Measurements from ENCODE around the gene PRKAG2.

Gene PRKAG2

GRCh38 chr7:151652111-151652510 lies 224.8 kb downstream of the PRKAG2 start:
- Histone ChIP-seq H3K9ac (ENCODE audit: low read depth in 1 of 2, low read length in 2 of 2) (no peak overlapping the region), H3K27ac (ENCODE audit: low read depth, low read length) (no peak overlapping the region), H3K4me3 (ENCODE audit: low read depth in 1 of 2, low read length in 2 of 2) (no peak overlapping the region), H3K36me3 (ENCODE audit: control insufficient read depth in 1 of 2, insufficient read depth in 2 of 2, low read length in 2 of 2) (peaks cover 1 to 5% of the 10 kb centered on the region in 2 donors), H3K4me1 (ENCODE audit: control insufficient read depth in 1 of 2, insufficient read depth in 2 of 2, low read length in 2 of 2) (peaks cover 4 to 5% of the 10 kb centered on the region in 2 donors), H3K27me3 (ENCODE audit: control insufficient read depth in 1 of 2, insufficient read depth in 2 of 2, low read length in 2 of 2) (no peaks in the 10 kb centered on the region), H3K9me3 (ENCODE audit: control insufficient read depth in 1 of 2, low read length in 2 of 2) (no peaks in the 10 kb centered on the region)

GRCh38 chr7:151650161-151650560 lies 226.8 kb downstream of the PRKAG2 start:
- no peak overlapping the region for H3K4me3 ChIP-seq (ENCODE audit: low read depth in 1 of 2, low read length in 2 of 2)
- peaks cover 4 to 5% of the 10 kb centered on the region in 2 donors for H3K36me3 ChIP-seq (ENCODE audit: control insufficient read depth in 1 of 2, insufficient read depth in 2 of 2, low read length in 2 of 2)
- no peaks in the 10 kb centered on the region for H3K27me3 ChIP-seq (ENCODE audit: control insufficient read depth in 1 of 2, insufficient read depth in 2 of 2, low read length in 2 of 2)
- H3K27ac ChIP-seq (ENCODE audit: low read depth, low read length), result no peak overlapping the region
- H3K4me1 ChIP-seq (ENCODE audit: control insufficient read depth in 1 of 2, insufficient read depth in 2 of 2, low read length in 2 of 2), result peaks cover 4 to 5% of the 10 kb centered on the region in 2 donors
- H3K9me3 ChIP-seq (ENCODE audit: control insufficient read depth in 1 of 2, low read length in 2 of 2), result peaks cover 1 to 2% of the 10 kb centered on the region in 2 donors
- no peak overlapping the region for H3K9ac ChIP-seq (ENCODE audit: low read depth in 1 of 2, low read length in 2 of 2)

GRCh38 chr7:151648429-151648828 lies 228.5 kb downstream of the PRKAG2 start:
- Histone ChIP-seq H3K9ac (ENCODE audit: low read depth in 1 of 2, low read length in 2 of 2) (no peak overlapping the region), H3K36me3 (ENCODE audit: control insufficient read depth in 1 of 2, insufficient read depth in 2 of 2, low read length in 2 of 2) (peaks cover 0 to 4% of the 10 kb centered on the region in 2 donors), H3K27ac (ENCODE audit: low read depth, low read length) (no peak overlapping the region), H3K4me1 (ENCODE audit: control insufficient read depth in 1 of 2, insufficient read depth in 2 of 2, low read length in 2 of 2) (peaks cover 4 to 5% of the 10 kb centered on the region in 2 donors), H3K9me3 (ENCODE audit: control insufficient read depth in 1 of 2, low read length in 2 of 2) (peaks cover 3% of the 10 kb centered on the region in 2 donors), H3K27me3 (ENCODE audit: control insufficient read depth in 1 of 2, insufficient read depth in 2 of 2, low read length in 2 of 2) (no peaks in the 10 kb centered on the region), H3K4me3 (ENCODE audit: low read depth in 1 of 2, low read length in 2 of 2) (no peak overlapping the region)

DNA sequence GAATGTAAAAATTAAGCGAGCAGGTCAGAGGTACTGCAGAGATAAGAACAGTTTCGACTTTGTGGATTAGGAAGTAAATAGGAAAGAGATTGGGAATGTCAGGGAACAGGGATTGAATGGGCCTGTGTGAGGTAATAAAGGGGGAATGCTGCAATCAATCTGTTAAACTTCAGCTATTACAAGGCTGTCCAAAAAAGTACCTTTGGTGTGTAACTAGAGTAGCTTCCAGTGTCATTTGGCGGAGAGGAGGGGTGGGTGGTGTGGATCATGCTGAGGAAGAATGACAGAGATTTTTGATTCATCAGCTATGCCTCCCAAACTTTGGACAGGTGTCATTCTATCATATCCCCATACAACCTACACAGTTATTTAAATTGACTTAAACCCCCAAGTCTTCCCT lies 229.0 kb downstream of the PRKAG2 start:
- peaks cover 0 to 4% of the 10 kb centered on the region in 2 donors for H3K36me3 ChIP-seq (ENCODE audit: control insufficient read depth in 1 of 2, insufficient read depth in 2 of 2, low read length in 2 of 2)
- H3K9ac ChIP-seq (ENCODE audit: low read depth in 1 of 2, low read length in 2 of 2), result no peak overlapping the region
- H3K27ac ChIP-seq (ENCODE audit: low read depth, low read length), result no peak overlapping the region
- peaks cover 4 to 5% of the 10 kb centered on the region in 2 donors for H3K4me1 ChIP-seq (ENCODE audit: control insufficient read depth in 1 of 2, insufficient read depth in 2 of 2, low read length in 2 of 2)
- H3K9me3 ChIP-seq (ENCODE audit: control insufficient read depth in 1 of 2, low read length in 2 of 2), result peaks cover 3% of the 10 kb centered on the region in 2 donors
- H3K4me3 ChIP-seq (ENCODE audit: low read depth in 1 of 2, low read length in 2 of 2), result no peak overlapping the region
- no peaks in the 10 kb centered on the region for H3K27me3 ChIP-seq (ENCODE audit: control insufficient read depth in 1 of 2, insufficient read depth in 2 of 2, low read length in 2 of 2)

- no peak overlapping the region for H3K27ac ChIP-seq (ENCODE audit: low read depth, low read length)
- peaks cover 4 to 5% of the 10 kb centered on the region in 2 donors for H3K4me1 ChIP-seq (ENCODE audit: control insufficient read depth in 1 of 2, insufficient read depth in 2 of 2, low read length in 2 of 2)
- H3K9ac ChIP-seq (ENCODE audit: low read depth in 1 of 2, low read length in 2 of 2), result no peak overlapping the region
- H3K4me3 ChIP-seq (ENCODE audit: low read depth in 1 of 2, low read length in 2 of 2), result no peak overlapping the region
- H3K27me3 ChIP-seq (ENCODE audit: control insufficient read depth in 1 of 2, insufficient read depth in 2 of 2, low read length in 2 of 2), result no peaks in the 10 kb centered on the region
- peaks cover 0 to 4% of the 10 kb centered on the region in 2 donors for H3K36me3 ChIP-seq (ENCODE audit: control insufficient read depth in 1 of 2, insufficient read depth in 2 of 2, low read length in 2 of 2)
- H3K9me3 ChIP-seq (ENCODE audit: control insufficient read depth in 1 of 2, low read length in 2 of 2), result peaks cover 3% of the 10 kb centered on the region in 2 donors
These were observed 229.9 kb downstream of the PRKAG2 start for GRCh38 chr7:151647006-151647405.

DNA sequence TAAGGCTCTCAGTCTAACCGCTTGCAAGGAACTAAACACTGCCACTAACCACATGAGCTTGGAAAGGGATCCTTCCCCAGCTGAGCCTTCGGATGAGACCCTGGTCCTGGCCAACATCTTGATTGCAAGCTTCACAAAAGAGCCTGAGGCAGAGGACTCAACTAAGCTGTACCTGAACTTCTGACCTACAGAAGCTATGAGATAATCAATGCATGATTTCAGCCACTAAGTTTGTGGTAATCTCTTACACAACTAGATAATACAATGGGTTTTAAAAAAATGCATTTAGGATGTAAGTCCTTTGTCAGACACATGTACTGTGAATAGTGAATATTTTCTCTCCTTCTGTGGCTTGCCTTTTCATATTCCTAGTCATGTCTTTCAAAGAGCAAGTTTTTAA lies 231.6 kb downstream of the PRKAG2 start:
- Histone ChIP-seq H3K4me3 (ENCODE audit: low read depth in 1 of 2, low read length in 2 of 2) (no peak overlapping the region), H3K9me3 (ENCODE audit: control insufficient read depth in 1 of 2, low read length in 2 of 2) (peaks cover 3% of the 10 kb centered on the region in 2 donors), H3K36me3 (ENCODE audit: control insufficient read depth in 1 of 2, insufficient read depth in 2 of 2, low read length in 2 of 2) (peaks cover 0 to 4% of the 10 kb centered on the region in 2 donors), H3K9ac (ENCODE audit: low read depth in 1 of 2, low read length in 2 of 2) (no peak overlapping the region), H3K4me1 (ENCODE audit: control insufficient read depth in 1 of 2, insufficient read depth in 2 of 2, low read length in 2 of 2) (peaks cover 0 to 7% of the 10 kb centered on the region in 2 donors), H3K27me3 (ENCODE audit: control insufficient read depth in 1 of 2, insufficient read depth in 2 of 2, low read length in 2 of 2) (no peaks in the 10 kb centered on the region), H3K27ac (ENCODE audit: low read depth, low read length) (no peak overlapping the region)

- Histone ChIP-seq H3K9me3 (ENCODE audit: control insufficient read depth in 1 of 2, low read length in 2 of 2) (peaks cover 3% of the 10 kb centered on the region in 2 donors), H3K4me1 (ENCODE audit: control insufficient read depth in 1 of 2, insufficient read depth in 2 of 2, low read length in 2 of 2) (peaks cover 0 to 10% of the 10 kb centered on the region in 2 donors), H3K9ac (ENCODE audit: low read depth in 1 of 2, low read length in 2 of 2) (no peak overlapping the region), H3K4me3 (ENCODE audit: low read depth in 1 of 2, low read length in 2 of 2) (no peak overlapping the region), H3K27ac (ENCODE audit: low read depth, low read length) (no peak overlapping the region), H3K36me3 (ENCODE audit: control insufficient read depth in 1 of 2, insufficient read depth in 2 of 2, low read length in 2 of 2) (peaks cover 0 to 4% of the 10 kb centered on the region in 2 donors), H3K27me3 (ENCODE audit: control insufficient read depth in 1 of 2, insufficient read depth in 2 of 2, low read length in 2 of 2) (no peaks in the 10 kb centered on the region)
These were observed 232.4 kb downstream of the PRKAG2 start for GRCh38 chr7:151644554-151644953.

GRCh38 chr7:151642746-151643145 lies 234.2 kb downstream of the PRKAG2 start:
- Histone ChIP-seq H3K9ac (ENCODE audit: low read depth in 1 of 2, low read length in 2 of 2) (no peak overlapping the region), H3K27me3 (ENCODE audit: control insufficient read depth in 1 of 2, insufficient read depth in 2 of 2, low read length in 2 of 2) (no peaks in the 10 kb centered on the region), H3K4me1 (ENCODE audit: control insufficient read depth in 1 of 2, insufficient read depth in 2 of 2, low read length in 2 of 2) (peaks cover 0 to 10% of the 10 kb centered on the region in 2 donors), H3K36me3 (ENCODE audit: control insufficient read depth in 1 of 2, insufficient read depth in 2 of 2, low read length in 2 of 2) (peaks cover 0 to 4% of the 10 kb centered on the region in 2 donors), H3K9me3 (ENCODE audit: control insufficient read depth in 1 of 2, low read length in 2 of 2) (peaks cover 3% of the 10 kb centered on the region in 2 donors), H3K27ac (ENCODE audit: low read depth, low read length) (no peak overlapping the region), H3K4me3 (ENCODE audit: low read depth in 1 of 2, low read length in 2 of 2) (no peak overlapping the region)

- Histone ChIP-seq H3K9ac (ENCODE audit: low read depth in 1 of 2, low read length in 2 of 2) (no peak overlapping the region), H3K4me1 (ENCODE audit: control insufficient read depth in 1 of 2, insufficient read depth in 2 of 2, low read length in 2 of 2) (peaks cover 0 to 10% of the 10 kb centered on the region in 2 donors), H3K27me3 (ENCODE audit: control insufficient read depth in 1 of 2, insufficient read depth in 2 of 2, low read length in 2 of 2) (no peaks in the 10 kb centered on the region), H3K36me3 (ENCODE audit: control insufficient read depth in 1 of 2, insufficient read depth in 2 of 2, low read length in 2 of 2) (no peaks in the 10 kb centered on the region), H3K4me3 (ENCODE audit: low read depth in 1 of 2, low read length in 2 of 2) (no peak overlapping the region), H3K9me3 (ENCODE audit: control insufficient read depth in 1 of 2, low read length in 2 of 2) (peaks cover 3% of the 10 kb centered on the region in 2 donors), H3K27ac (ENCODE audit: low read depth, low read length) (no peak overlapping the region)
These were observed 235.3 kb downstream of the PRKAG2 start for GRCh38 chr7:151641587-151641986.

DNA sequence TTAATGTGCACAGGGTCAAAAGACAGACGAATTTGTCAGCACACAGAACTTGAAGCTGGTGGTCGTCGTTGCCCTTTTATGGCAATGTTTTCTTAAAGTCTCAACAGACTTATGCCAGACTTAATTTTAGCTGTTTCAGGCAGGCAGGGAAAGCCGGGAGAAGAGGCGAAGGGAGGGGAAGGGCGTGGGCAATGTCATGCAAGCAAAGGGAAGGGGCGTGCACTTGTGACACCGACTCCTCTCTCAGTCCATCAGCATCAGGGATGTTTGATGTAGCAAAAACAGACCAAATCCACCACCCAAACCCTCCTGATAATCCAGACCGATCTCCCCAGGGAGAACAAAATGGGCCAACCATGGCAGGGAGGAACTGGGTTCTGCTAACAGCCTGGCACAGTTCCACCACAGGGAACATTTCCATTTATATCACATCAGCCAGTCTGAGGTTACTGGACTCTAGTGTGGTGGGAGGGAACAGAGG lies 239.1 kb downstream of the PRKAG2 start:
- Histone ChIP-seq H3K4me1 (ENCODE audit: control insufficient read depth in 1 of 2, insufficient read depth in 2 of 2, low read length in 2 of 2) (peaks cover 0 to 10% of the 10 kb centered on the region in 2 donors), H3K4me3 (ENCODE audit: low read depth in 1 of 2, low read length in 2 of 2) (no peak overlapping the region), H3K36me3 (ENCODE audit: control insufficient read depth in 1 of 2, insufficient read depth in 2 of 2, low read length in 2 of 2) (no peaks in the 10 kb centered on the region), H3K27me3 (ENCODE audit: control insufficient read depth in 1 of 2, insufficient read depth in 2 of 2, low read length in 2 of 2) (no peaks in the 10 kb centered on the region), H3K27ac (ENCODE audit: low read depth, low read length) (no peak overlapping the region), H3K9me3 (ENCODE audit: control insufficient read depth in 1 of 2, low read length in 2 of 2) (no peaks in the 10 kb centered on the region), H3K9ac (ENCODE audit: low read depth in 1 of 2, low read length in 2 of 2) (no peak overlapping the region)

All from duodenal mucosa (tissue), 2 donors.